ENCODE data around the gene MED22.

Gene MED22

GRCh38 chr9:133355881-133356357 is 8.0 kb upstream of the MED22 start:
- no peak for DNase-seq (ENCODE audit: low read depth, low spot score)

- DNase-seq (ENCODE audit: low read depth, low spot score), result no peak
Measured at GRCh38 chr9:133354766-133355165, 6.8 kb upstream of the MED22 start.

- no peak for DNase-seq (ENCODE audit: low read depth, low spot score)
Measured at GRCh38 chr9:133353548-133353947, 5.6 kb upstream of the MED22 start.

GRCh38 chr9:133352635-133353340 is 4.9 kb upstream of the MED22 start:
- DNase-seq (ENCODE audit: low read depth, low spot score), result no peak

- no peak for DNase-seq (ENCODE audit: low read depth, low spot score)
Measured at GRCh38 chr9:133351908-133352634, 4.1 kb upstream of the MED22 start.

GRCh38 chr9:133351526-133351907 is 3.6 kb upstream of the MED22 start:
- no peak for DNase-seq (ENCODE audit: low read depth, low spot score)

GRCh38 chr9:133349965-133350616 is 2.2 kb upstream of the MED22 start:
- DNase-seq (ENCODE audit: low read depth, low spot score), result no peak

- DNase-seq (ENCODE audit: low read depth, low spot score), result no peak
Measured at GRCh38 chr9:133348718-133349573, 1.0 kb upstream of the MED22 start.

GRCh38 chr9:133347515-133347984 is 381 bp downstream of the MED22 start:
- no peak for DNase-seq (ENCODE audit: low read depth, low spot score)

- no peak for DNase-seq (ENCODE audit: low read depth, low spot score)
Measured at GRCh38 chr9:133346021-133346785, 1.7 kb downstream of the MED22 start.

- no peak for DNase-seq (ENCODE audit: low read depth, low spot score)
Measured at GRCh38 chr9:133345596-133345995, 2.3 kb downstream of the MED22 start.

- DNase-seq (ENCODE audit: low read depth, low spot score), result no peak
Measured at GRCh38 chr9:133344979-133345378, 3.0 kb downstream of the MED22 start.

- no peak for DNase-seq (ENCODE audit: low read depth, low spot score)
Measured at GRCh38 chr9:133344071-133344470, 3.9 kb downstream of the MED22 start.

- no peak for DNase-seq (ENCODE audit: low read depth, low spot score)
Measured at GRCh38 chr9:133342570-133342969, 5.4 kb downstream of the MED22 start.

GRCh38 chr9:133342069-133342406 is 5.9 kb downstream of the MED22 start:
- no peak for DNase-seq (ENCODE audit: low read depth, low spot score)

GRCh38 chr9:133341369-133342068 is 6.4 kb downstream of the MED22 start:
- DNase-seq (ENCODE audit: low read depth, low spot score), result no peak

GRCh38 chr9:133340916-133341315 is 7.0 kb downstream of the MED22 start:
- no peak for DNase-seq (ENCODE audit: low read depth, low spot score)

GRCh38 chr9:133340256-133340655 is 7.7 kb downstream of the MED22 start:
- no peak for DNase-seq (ENCODE audit: low read depth, low spot score)

- no peak for DNase-seq (ENCODE audit: low read depth, low spot score)
Measured at GRCh38 chr9:133339641-133340040, 8.3 kb downstream of the MED22 start.

Data from brain pericyte (primary cell).